Measurements from ENCODE around the gene SORCS3. TPM values are rescaled to one million over a fixed set of nuclear protein-coding genes. Genes with fewer than 3 reads are reported as not detected.

SORCS3 gene
- total and polyA plus RNA-seq, 9 of the 15 experiments (the other 6 are each of a cell fraction or from before 2014, with no cell fraction given), result not detected

GRCh38 chr10:105243381-105243780, 602.3 kb downstream of the SORCS3 start:
- ATAC-seq, result no peak
- H3K4me2 ChIP-seq (ENCODE audit: insufficient read depth, low read length), result no peak overlapping the region
- no peaks in the 10 kb centered on the region for H3K79me2 ChIP-seq (ENCODE audit: control insufficient read depth, insufficient read depth, low read length)
- no peak for DNase-seq (ENCODE audit: extremely low read depth in 1 of 4, low spot score in 3 of 4)
- POLR2A ChIA-PET, result no interaction called here
- BruUV-seq (replicated peaks), result no TSS peak
- no peak overlapping the region for H3K27ac ChIP-seq (ENCODE audit: extremely low read depth, low read depth, low read length)
- no peaks in the 10 kb centered on the region for H3K36me3 ChIP-seq (ENCODE audit: control insufficient read depth, insufficient read depth, low read length)
- TF ChIP-seq, protein P1, sequence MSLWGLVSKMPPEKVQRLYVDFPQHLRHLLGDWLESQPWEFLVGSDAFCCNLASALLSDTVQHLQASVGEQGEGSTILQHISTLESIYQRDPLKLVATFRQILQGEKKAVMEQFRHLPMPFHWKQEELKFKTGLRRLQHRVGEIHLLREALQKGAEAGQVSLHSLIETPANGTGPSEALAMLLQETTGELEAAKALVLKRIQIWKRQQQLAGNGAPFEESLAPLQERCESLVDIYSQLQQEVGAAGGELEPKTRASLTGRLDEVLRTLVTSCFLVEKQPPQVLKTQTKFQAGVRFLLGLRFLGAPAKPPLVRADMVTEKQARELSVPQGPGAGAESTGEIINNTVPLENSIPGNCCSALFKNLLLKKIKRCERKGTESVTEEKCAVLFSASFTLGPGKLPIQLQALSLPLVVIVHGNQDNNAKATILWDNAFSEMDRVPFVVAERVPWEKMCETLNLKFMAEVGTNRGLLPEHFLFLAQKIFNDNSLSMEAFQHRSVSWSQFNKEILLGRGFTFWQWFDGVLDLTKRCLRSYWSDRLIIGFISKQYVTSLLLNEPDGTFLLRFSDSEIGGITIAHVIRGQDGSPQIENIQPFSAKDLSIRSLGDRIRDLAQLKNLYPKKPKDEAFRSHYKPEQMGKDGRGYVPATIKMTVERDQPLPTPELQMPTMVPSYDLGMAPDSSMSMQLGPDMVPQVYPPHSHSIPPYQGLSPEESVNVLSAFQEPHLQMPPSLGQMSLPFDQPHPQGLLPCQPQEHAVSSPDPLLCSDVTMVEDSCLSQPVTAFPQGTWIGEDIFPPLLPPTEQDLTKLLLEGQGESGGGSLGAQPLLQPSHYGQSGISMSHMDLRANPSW (CRISPR knock-in tag; IDR thresholded peaks at IDR 0.05), result no peak
- TF ChIP-seq, protein P2, sequence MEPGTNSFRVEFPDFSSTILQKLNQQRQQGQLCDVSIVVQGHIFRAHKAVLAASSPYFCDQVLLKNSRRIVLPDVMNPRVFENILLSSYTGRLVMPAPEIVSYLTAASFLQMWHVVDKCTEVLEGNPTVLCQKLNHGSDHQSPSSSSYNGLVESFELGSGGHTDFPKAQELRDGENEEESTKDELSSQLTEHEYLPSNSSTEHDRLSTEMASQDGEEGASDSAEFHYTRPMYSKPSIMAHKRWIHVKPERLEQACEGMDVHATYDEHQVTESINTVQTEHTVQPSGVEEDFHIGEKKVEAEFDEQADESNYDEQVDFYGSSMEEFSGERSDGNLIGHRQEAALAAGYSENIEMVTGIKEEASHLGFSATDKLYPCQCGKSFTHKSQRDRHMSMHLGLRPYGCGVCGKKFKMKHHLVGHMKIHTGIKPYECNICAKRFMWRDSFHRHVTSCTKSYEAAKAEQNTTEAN (CRISPR knock-in tag; IDR thresholded peaks at IDR 0.05), result no peak
- TF ChIP-seq ZNF324 (CRISPR knock-in tag; IDR thresholded peaks at IDR 0.05), result no peak
- TF ChIP-seq NFXL1 (CRISPR knock-in tag; IDR thresholded peaks at IDR 0.05), result no peak
- no peak for TF ChIP-seq CC2D1A (IDR thresholded peaks at IDR 0.05)
- no peak for TF ChIP-seq LARP7 (IDR thresholded peaks at IDR 0.05)
- TF ChIP-seq RCOR1 (IDR thresholded peaks at IDR 0.05; ENCODE audit: borderline replicate concordance in 1 of 2, low read depth in 2 of 2, low read length in 2 of 2), result no peak
- FAIRE-seq, result no peak
- no peak overlapping the region for H3K4me3 ChIP-seq
- no peak overlapping the region for H2AFZ ChIP-seq (ENCODE audit: low read depth, low read length)
- H3K9ac ChIP-seq (ENCODE audit: insufficient read depth in 1 of 2, low read depth in 2 of 2, low read length in 2 of 2), result no peak overlapping the region
- H3K4me1 ChIP-seq (replicated peaks in 1 of 2; ENCODE audit: control insufficient read depth in 2 of 2, insufficient read depth in 2 of 2, low read length in 2 of 2), result no peaks in the 10 kb centered on the region
- H3K9me1 ChIP-seq (ENCODE audit: control insufficient read depth, insufficient read depth, low read length), result no peaks in the 10 kb centered on the region
- in situ Hi-C loops (cut with MboI), result no loop called here
- H3K27me3 ChIP-seq (ENCODE audit: control insufficient read depth in 2 of 2, insufficient read depth in 2 of 2, low read length in 2 of 2), result no peaks in the 10 kb centered on the region
- no peaks in the 10 kb centered on the region for H3K9me3 ChIP-seq (replicated peaks; ENCODE audit: control insufficient read depth, insufficient read depth, low read depth, low read length)
- no peaks in the 10 kb centered on the region for H4K20me1 ChIP-seq (replicated peaks; ENCODE audit: control insufficient read depth, insufficient read depth, low read length)
- WGBS (ENCODE audit: insufficient coverage, low coverage, missing lambda C conversion rate), result 6% methylated on average over 2 of the region's 2 CpGs
- CTCF ChIA-PET (ENCODE audit: low intra/inter-chr PET ratio), result no interaction called here
- intact Hi-C loops (cut with micrococcal nuclease), result no loop called here

Measured in K562 (cell line).